Keratinocyte (primary cell): ENCODE measurements around the gene GALNT2. TPM values are rescaled to one million over a fixed set of nuclear protein-coding genes. Genes with fewer than 3 reads are reported as not detected.

Experiments
- DNase-seq: peaks from one replicate; pipeline ENCODE4 v3.0.0-alpha.2; 2011; ENCODE audit warnings: low read depth, missing footprints, low spot score
- FAIRE-seq: peaks from 2 replicates; lab custom pipeline; 2011; peaks lifted over from hg19 to GRCh38; lab: Jason Lieb, UNC
- H2AFZ ChIP-seq: 2 replicates; pipeline ENCODE4 v1.6.0; 2012; ENCODE audit warnings: low read length, control low read depth, inconsistent platforms; ENCODE audit not compliant: control insufficient read depth
- H3K27ac ChIP-seq: 2 replicates; pipeline ENCODE4 v1.5.1; 2011; ENCODE audit warnings: low read length; ENCODE audit not compliant: control insufficient read depth, insufficient read depth
- H3K27me3 ChIP-seq: 3 replicates; pipeline ENCODE4 v1.6.0; 2011; ENCODE audit warnings: low read length; ENCODE audit not compliant: control insufficient read depth, insufficient read depth; ENCODE audit errors: extremely low read depth
- H3K36me3 ChIP-seq, 2 experiments: 2 replicates in 1 of 2; 3 replicates in 1 of 2; pipeline ENCODE4 v1.5.1; 2011; ENCODE audit warnings: low read length in 2 of 2, mild to moderate bottlenecking in 1 of 2; ENCODE audit not compliant: control insufficient read depth in 2 of 2, insufficient read depth in 2 of 2; ENCODE audit errors: extremely low read depth in 1 of 2
- H3K4me1 ChIP-seq: 3 replicates; pipeline ENCODE4 v1.5.1; 2011; ENCODE audit warnings: low read length; ENCODE audit not compliant: control insufficient read depth, insufficient read depth; ENCODE audit errors: extremely low read depth
- H3K4me2 ChIP-seq: 3 replicates; pipeline ENCODE4 v1.6.0; 2011; ENCODE audit warnings: low read depth, low read length; ENCODE audit not compliant: control insufficient read depth, insufficient read depth; ENCODE audit errors: extremely low read depth
- H3K4me3 ChIP-seq, 3 experiments: fragments of 200-600 bp in 1 of 3; sonication (generic) in 1 of 3; 2 replicates in 2 of 3; 3 replicates in 1 of 3; pipeline ENCODE4 v1.5.1; 2011 to 2016; ENCODE audit warnings: low read length in 3 of 3, mild to moderate bottlenecking in 3 of 3, control low read depth in 2 of 3, inconsistent platforms in 1 of 3, low read depth in 1 of 3, mixed read lengths in 1 of 3, mixed run types in 1 of 3, moderate library complexity in 1 of 3; ENCODE audit not compliant: control insufficient read depth in 2 of 3, insufficient read depth in 2 of 3; ENCODE audit errors: extremely low read depth in 1 of 3
- H3K79me2 ChIP-seq: 2 replicates; pipeline ENCODE4 v1.6.0; 2012; ENCODE audit warnings: low read length; ENCODE audit not compliant: control insufficient read depth, insufficient read depth
- H3K9ac ChIP-seq: 3 replicates; pipeline ENCODE4 v1.6.0; 2011; ENCODE audit warnings: low read length; ENCODE audit not compliant: control insufficient read depth, insufficient read depth; ENCODE audit errors: extremely low read depth
- H3K9me1 ChIP-seq: 3 replicates; pipeline ENCODE4 v1.6.0; 2011; ENCODE audit warnings: low read length; ENCODE audit not compliant: control insufficient read depth, insufficient read depth; ENCODE audit errors: extremely low read depth
- H3K9me3 ChIP-seq: 2 replicates; pipeline ENCODE4 v1.5.1; 2012; ENCODE audit warnings: low read depth, low read length; ENCODE audit not compliant: control insufficient read depth
- H4K20me1 ChIP-seq: 3 replicates; pipeline ENCODE4 v1.6.0; 2011; ENCODE audit warnings: low read length; ENCODE audit not compliant: control insufficient read depth, insufficient read depth; ENCODE audit errors: extremely low read depth
- CTCF ChIP-seq, 3 experiments: IDR thresholded peaks in 1 of 3; conservative IDR thresholded peaks in 1 of 3; optimal IDR thresholded peaks in 1 of 3; 2 replicates in 2 of 3; 3 replicates in 1 of 3; pipeline versions ENCODE3 to v1.5.1; 2011; ENCODE audit warnings: low read length in 3 of 3, mild to moderate bottlenecking in 3 of 3, moderate library complexity in 2 of 3, control low read depth in 1 of 3, inconsistent platforms in 1 of 3; ENCODE audit not compliant: insufficient read depth in 2 of 3; ENCODE audit errors: extremely low read depth in 1 of 3
- EZH2 ChIP-seq: IDR thresholded peaks from one replicate; pipeline ENCODE4 v1.6.1; 2012; ENCODE audit warnings: inconsistent platforms, mild to moderate bottlenecking, low read length, moderate library complexity
- dilution Hi-C: fragments of 300-500 bp; cut with MboI; formaldehyde crosslinking; loops from one replicate; pipeline ENCODE4 v1.7.0; 2020; ENCODE audit warnings: low sequenced_read_pairs; ENCODE audit not compliant: extremely low pct_ligation_motif_present
- polyA plus RNA-seq, 5 experiments: library from polyadenylated mRNA; depleted of rRNA in 3 of 5; stranded (reverse) in 3 of 5; stranded (forward) in 1 of 5; unstranded in 1 of 5; fragments of >200 nt; gene quantifications; 1 replicate in 1 of 5; 2 replicates in 3 of 5; 3 replicates in 1 of 5; pipeline versions ENCODE4 v1.2.1 to v1.2.3, GENCODE V29; 2011 to 2012; ENCODE audit warnings: missing spikeins in 2 of 5, low read depth in 1 of 5, low replicate concordance in 1 of 5

The GALNT2 gene
- polyA plus RNA-seq, 1 donor (not counting 4 experiments of a cell fraction or from before 2014, with no cell fraction given) = 61.7 TPM

- H3K4me3 ChIP-seq = no peak overlapping the region
- H4K20me1 ChIP-seq = peaks cover 2% of the 10 kb centered on the region
- H3K27me3 ChIP-seq = no peaks in the 10 kb centered on the region
- no peaks in the 10 kb centered on the region for H3K9me3 ChIP-seq
- no peak overlapping the region for H2AFZ ChIP-seq
- H3K4me1 ChIP-seq = peaks cover 36% of the 10 kb centered on the region
- peaks cover 9 to 21% of the 10 kb centered on the region in 2 experiments for H3K36me3 ChIP-seq
- dilution Hi-C loops = no loop called here
- H3K9me1 ChIP-seq = no peaks in the 10 kb centered on the region
- H3K9ac ChIP-seq = no peak overlapping the region
- TF ChIP-seq EZH2 (no peak), CTCF (optimal IDR thresholded peaks at IDR 0.05 in 1 of 3, IDR thresholded peaks at IDR 0.05 in 1 of 3, conservative IDR thresholded peaks at IDR 0.05 in 1 of 3; ENCODE audit: extremely low read depth in 1 of 3, insufficient read depth in 2 of 3, low read length in 3 of 3) (no peak)
- DNase-seq (no peak), FAIRE-seq (no peak)
- no peak overlapping the region for H3K27ac ChIP-seq
- H3K79me2 ChIP-seq = peaks cover 76% of the 10 kb centered on the region
- no peak overlapping the region for H3K4me2 ChIP-seq
Observed at GRCh38 chr1:230117694-230118093, 50.7 kb downstream of the GALNT2 start.

- Histone ChIP-seq H3K9me1 (peaks cover 5% of the 10 kb centered on the region), H3K9ac (no peak overlapping the region), H3K4me2 (no peak overlapping the region), H3K79me2 (peaks cover 76% of the 10 kb centered on the region), H3K27ac (no peak overlapping the region), H3K4me3 (no peak overlapping the region), H3K27me3 (no peaks in the 10 kb centered on the region), H2AFZ (no peak overlapping the region), H3K9me3 (no peaks in the 10 kb centered on the region), H3K4me1 (peaks cover 40% of the 10 kb centered on the region), H4K20me1 (no peaks in the 10 kb centered on the region), H3K36me3 (peaks cover 8 to 9% of the 10 kb centered on the region in 2 experiments)
- no peak for TF ChIP-seq CTCF (optimal IDR thresholded peaks at IDR 0.05 in 1 of 3, IDR thresholded peaks at IDR 0.05 in 1 of 3, conservative IDR thresholded peaks at IDR 0.05 in 1 of 3; ENCODE audit: extremely low read depth in 1 of 3, insufficient read depth in 2 of 3, low read length in 3 of 3)
- TF ChIP-seq EZH2 = no peak
- DNase-seq (no peak), FAIRE-seq (no peak)
- dilution Hi-C loops = no loop called here
Observed at GRCh38 chr1:230119340-230119739, 52.3 kb downstream of the GALNT2 start.
